GM06990 (cell line): ENCODE data around the gene FAM20A.

ENCODE experiments used
- DNase-seq: peaks from one replicate; pipeline ENCODE4 v3.0.0-alpha.2; 2011; ENCODE audit not compliant: insufficient read length; ENCODE audit errors: extremely low read depth
- H3K27me3 ChIP-seq: replicated peaks from 2 replicates; pipeline ENCODE4 v1.6.0; 2011; ENCODE audit warnings: low read length; ENCODE audit not compliant: control insufficient read depth, insufficient read depth
- H3K36me3 ChIP-seq: 2 replicates; pipeline ENCODE4 v1.5.1; 2011; ENCODE audit warnings: low read length; ENCODE audit not compliant: control insufficient read depth, insufficient read depth
- H3K4me3 ChIP-seq: replicated peaks from 2 replicates; pipeline ENCODE4 v1.5.1; 2011; ENCODE audit warnings: low read depth, mild to moderate bottlenecking, control low read depth, low read length
- CTCF ChIP-seq: IDR thresholded peaks from 2 replicates; pipeline ENCODE4 v1.5.1; 2011; ENCODE audit warnings: low read length, control low read depth, mild to moderate bottlenecking, inconsistent platforms; ENCODE audit not compliant: insufficient read depth, poor library complexity, severe bottlenecking

The FAM20A gene

GRCh38 chr17:68514831-68515635 is 86.1 kb downstream of the FAM20A start:
- no peak for TF ChIP-seq CTCF
- Histone ChIP-seq H3K36me3 (peaks cover 8% of the 10 kb centered on the region), H3K27me3 (no peaks in the 10 kb centered on the region), H3K4me3 (peak overlapping the region; percentile 94)
- no peak for DNase-seq

- no peak for TF ChIP-seq CTCF
- Histone ChIP-seq H3K4me3 (peak overlapping the region; percentile 94), H3K36me3 (peaks cover 8% of the 10 kb centered on the region), H3K27me3 (no peaks in the 10 kb centered on the region)
- no peak for DNase-seq
Measured at GRCh38 chr17:68513932-68514331, 87.2 kb downstream of the FAM20A start.

GRCh38 chr17:68512960-68513474 is 88.2 kb downstream of the FAM20A start:
- TF ChIP-seq CTCF: no peak
- peak overlapping the region; percentile 94 for H3K4me3 ChIP-seq
- no peak for DNase-seq
- H3K36me3 ChIP-seq: peaks cover 4% of the 10 kb centered on the region
- no peaks in the 10 kb centered on the region for H3K27me3 ChIP-seq

- no peak for TF ChIP-seq CTCF
Measured at GRCh38 chr17:68512247-68512959, 88.8 kb downstream of the FAM20A start, which contains the start of gene PRKAR1A. Gene PRKAR1A (plus strand): TSS chr17:68512430. CDS start chr17:68515400, 2,970 bp downstream.

GRCh38 chr17:68511671-68512246 is 89.4 kb downstream of the FAM20A start:
- peak overlapping the region; percentile 94 for H3K4me3 ChIP-seq
- H3K36me3 ChIP-seq: no peaks in the 10 kb centered on the region
- TF ChIP-seq CTCF: no peak
- H3K27me3 ChIP-seq: no peaks in the 10 kb centered on the region
- DNase-seq: peak; percentile 83

More at GRCh38 chr17:68512247-68512959, 88.8 kb downstream of the FAM20A start, which contains the start of gene PRKAR1A:
- peak within 1 kb of the TSS; percentile 94 for H3K4me3 ChIP-seq
- H3K27me3 ChIP-seq: no peaks in the 10 kb centered on the region
- H3K36me3 ChIP-seq: peaks cover 2% of the 10 kb centered on the region
- DNase-seq: peak; percentile 91
